Measurements from ENCODE around the gene TNFRSF6B.

TNFRSF6B gene

DNA sequence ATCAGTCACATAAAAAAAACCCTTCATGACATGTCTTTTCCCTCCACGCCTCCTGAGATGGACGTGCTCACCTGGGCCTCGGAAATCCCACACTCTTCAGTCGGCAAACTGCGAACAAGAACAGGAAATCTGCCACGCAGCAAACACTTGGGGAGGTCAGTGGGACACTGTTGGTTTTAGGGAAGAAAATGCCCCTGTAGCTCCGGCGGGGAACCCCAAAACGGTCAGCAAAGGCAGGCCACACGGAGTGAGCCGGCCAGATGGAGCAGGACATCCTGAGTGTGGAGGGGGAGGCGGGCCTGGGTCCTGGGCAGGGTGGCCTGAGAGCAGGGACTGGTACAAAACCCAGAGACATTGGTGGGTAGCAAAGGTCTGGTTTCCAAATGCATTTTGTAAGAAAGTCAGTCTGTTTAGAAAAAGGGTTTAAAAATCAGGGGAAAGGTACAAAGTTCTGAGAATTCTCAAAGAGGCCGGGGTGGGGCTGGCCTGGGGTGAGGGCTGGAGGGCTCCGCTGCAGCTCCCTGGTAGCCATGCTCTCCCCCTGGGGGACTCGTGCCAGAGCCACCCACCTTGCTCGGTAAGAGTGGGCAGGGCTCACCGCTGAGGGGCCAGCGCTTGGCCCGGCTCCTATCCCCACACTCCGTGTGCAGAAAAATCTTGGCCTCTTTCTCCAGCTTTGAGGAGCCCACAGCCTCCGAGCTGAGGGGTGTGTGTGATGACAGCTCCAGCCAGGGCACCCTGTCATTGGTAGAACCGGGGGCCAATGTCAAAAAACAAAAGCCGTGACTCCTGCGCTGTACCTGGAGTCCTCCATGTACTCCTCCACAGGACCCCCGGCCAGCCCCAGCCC, 48.3 kb downstream of the TNFRSF6B start:
- Histone ChIP-seq H4K20me1 (ENCODE audit: insufficient read depth, low read length) (peaks cover 19% of the 10 kb centered on the region), H3K79me2 (ENCODE audit: insufficient read depth, low read length) (peaks cover 8% of the 10 kb centered on the region; the same call in 1 of the 2 replicates), H3K27ac (ENCODE audit: low read length) (no peak overlapping the region), H3K36me3 (ENCODE audit: insufficient read depth, low read length) (peaks cover 28% of the 10 kb centered on the region), H3K9ac (ENCODE audit: low read depth, low read length) (no peak overlapping the region), H3K27me3 (ENCODE audit: insufficient read depth, low read length, poor library complexity) (no peaks in the 10 kb centered on the region), H3K4me1 (ENCODE audit: insufficient read depth, low read length) (peaks cover 19% of the 10 kb centered on the region), H3K9me3 (ENCODE audit: insufficient read depth, low read length, severe bottlenecking) (no peaks in the 10 kb centered on the region), H3K4me2 (ENCODE audit: insufficient read depth, low read length) (no peak overlapping the region), H2AFZ (ENCODE audit: low read depth, low read length) (no peak overlapping the region), H3K4me3 (ENCODE audit: low read depth in 1 of 2, low read length in 2 of 2) (no peak overlapping the region)
- no peak for DNase-seq
- TF ChIP-seq, protein P1, sequence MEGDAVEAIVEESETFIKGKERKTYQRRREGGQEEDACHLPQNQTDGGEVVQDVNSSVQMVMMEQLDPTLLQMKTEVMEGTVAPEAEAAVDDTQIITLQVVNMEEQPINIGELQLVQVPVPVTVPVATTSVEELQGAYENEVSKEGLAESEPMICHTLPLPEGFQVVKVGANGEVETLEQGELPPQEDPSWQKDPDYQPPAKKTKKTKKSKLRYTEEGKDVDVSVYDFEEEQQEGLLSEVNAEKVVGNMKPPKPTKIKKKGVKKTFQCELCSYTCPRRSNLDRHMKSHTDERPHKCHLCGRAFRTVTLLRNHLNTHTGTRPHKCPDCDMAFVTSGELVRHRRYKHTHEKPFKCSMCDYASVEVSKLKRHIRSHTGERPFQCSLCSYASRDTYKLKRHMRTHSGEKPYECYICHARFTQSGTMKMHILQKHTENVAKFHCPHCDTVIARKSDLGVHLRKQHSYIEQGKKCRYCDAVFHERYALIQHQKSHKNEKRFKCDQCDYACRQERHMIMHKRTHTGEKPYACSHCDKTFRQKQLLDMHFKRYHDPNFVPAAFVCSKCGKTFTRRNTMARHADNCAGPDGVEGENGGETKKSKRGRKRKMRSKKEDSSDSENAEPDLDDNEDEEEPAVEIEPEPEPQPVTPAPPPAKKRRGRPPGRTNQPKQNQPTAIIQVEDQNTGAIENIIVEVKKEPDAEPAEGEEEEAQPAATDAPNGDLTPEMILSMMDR (IDR thresholded peaks at IDR 0.05; ENCODE audit: borderline replicate concordance, extremely low read depth, low read length, poor library complexity, severe bottlenecking), result no peak
- TF ChIP-seq EZH2 (IDR thresholded peaks at IDR 0.05; ENCODE audit: borderline replicate concordance, low read depth, low read length, severe bottlenecking), result no peak
- 0 out of 3 replicates have a peak, but pooled peaks have one; percentile 1 for ATAC-seq (ENCODE audit: insufficient read depth, low read depth)

DNA sequence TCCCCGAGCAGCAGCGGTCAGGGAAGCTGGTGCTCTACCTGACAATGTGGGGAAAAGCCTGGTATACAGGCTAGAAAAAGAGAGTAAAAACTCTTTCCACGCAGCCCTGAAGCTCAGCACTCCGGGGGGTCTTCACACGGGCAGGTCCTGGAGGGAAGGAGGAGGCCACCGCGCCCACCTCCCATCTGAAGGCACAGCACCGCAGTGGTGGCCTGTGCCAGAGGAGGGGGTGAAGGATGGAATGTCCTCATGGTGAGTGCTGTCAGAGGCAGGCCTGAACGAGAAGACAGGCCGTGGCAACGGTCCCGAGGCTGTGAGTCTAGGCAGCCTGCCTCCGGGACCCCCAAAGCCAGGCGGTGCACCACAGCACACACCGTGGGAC, 49.0 kb downstream of the TNFRSF6B start:
- no peak for DNase-seq
- H3K4me2 ChIP-seq (ENCODE audit: insufficient read depth, low read length), result no peak overlapping the region
- peaks cover 7% of the 10 kb centered on the region; the same call in 1 of the 2 replicates for H3K79me2 ChIP-seq (ENCODE audit: insufficient read depth, low read length)
- H4K20me1 ChIP-seq (ENCODE audit: insufficient read depth, low read length), result peaks cover 19% of the 10 kb centered on the region
- H2AFZ ChIP-seq (ENCODE audit: low read depth, low read length), result no peak overlapping the region
- no peak overlapping the region for H3K27ac ChIP-seq (ENCODE audit: low read length)
- no peak overlapping the region for H3K9ac ChIP-seq (ENCODE audit: low read depth, low read length)
- H3K4me1 ChIP-seq (ENCODE audit: insufficient read depth, low read length), result peaks cover 20% of the 10 kb centered on the region
- no peak overlapping the region for H3K4me3 ChIP-seq (ENCODE audit: low read depth in 1 of 2, low read length in 2 of 2)
- H3K9me3 ChIP-seq (ENCODE audit: insufficient read depth, low read length, severe bottlenecking), result no peaks in the 10 kb centered on the region
- no peak for TF ChIP-seq EZH2 (IDR thresholded peaks at IDR 0.05; ENCODE audit: borderline replicate concordance, low read depth, low read length, severe bottlenecking)
- TF ChIP-seq, protein P1 (IDR thresholded peaks at IDR 0.05; ENCODE audit: borderline replicate concordance, extremely low read depth, low read length, poor library complexity, severe bottlenecking), result no peak
- 0 out of 3 replicates have a peak, but pooled peaks have one; percentile 7 for ATAC-seq (ENCODE audit: insufficient read depth, low read depth)
- no peaks in the 10 kb centered on the region for H3K27me3 ChIP-seq (ENCODE audit: insufficient read depth, low read length, poor library complexity)
- peaks cover 28% of the 10 kb centered on the region for H3K36me3 ChIP-seq (ENCODE audit: insufficient read depth, low read length)

DNA sequence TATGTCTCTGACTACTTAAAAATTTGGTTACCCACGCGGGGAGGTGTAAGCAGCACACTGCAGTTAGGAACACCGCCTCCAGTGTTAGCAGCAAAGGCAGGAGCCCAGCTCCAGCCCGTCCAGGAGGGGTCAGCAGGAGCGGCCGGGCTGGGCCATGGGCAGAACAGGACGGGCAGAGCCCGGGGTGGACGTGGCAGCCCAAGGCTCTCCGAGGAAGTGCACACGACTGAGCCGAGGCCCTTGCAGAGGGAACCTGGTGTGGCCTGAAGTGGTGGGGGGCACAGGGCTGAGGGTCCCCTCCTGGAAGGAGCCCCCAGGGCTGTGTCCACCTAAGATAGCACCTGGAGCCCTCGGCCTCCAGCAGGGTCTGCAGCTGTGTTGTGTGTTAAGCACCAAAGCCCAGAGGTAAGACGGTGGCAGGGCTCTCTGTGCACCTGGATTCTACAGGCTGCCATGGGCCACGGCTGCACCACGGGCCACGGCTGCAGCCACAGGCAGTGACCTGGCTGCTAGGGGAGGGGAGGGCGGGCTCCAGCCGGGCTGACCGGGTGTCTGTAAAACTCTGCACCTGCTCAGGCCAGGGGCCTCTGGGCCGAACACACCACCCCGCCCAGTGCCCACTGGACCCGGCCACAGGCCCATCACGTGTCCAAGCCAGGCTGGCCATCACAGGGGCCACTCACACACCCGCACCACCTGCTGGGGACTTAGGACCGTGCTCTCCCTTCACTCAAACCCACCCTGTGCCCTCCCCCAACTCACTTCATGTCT, 49.7 kb downstream of the TNFRSF6B start:
- Histone ChIP-seq H3K4me2 (ENCODE audit: insufficient read depth, low read length) (no peak overlapping the region), H3K27me3 (ENCODE audit: insufficient read depth, low read length, poor library complexity) (no peaks in the 10 kb centered on the region), H3K36me3 (ENCODE audit: insufficient read depth, low read length) (peaks cover 22% of the 10 kb centered on the region), H3K4me3 (ENCODE audit: low read depth in 1 of 2, low read length in 2 of 2) (no peak overlapping the region), H3K27ac (ENCODE audit: low read length) (no peak overlapping the region), H3K9ac (ENCODE audit: low read depth, low read length) (no peak overlapping the region), H3K79me2 (ENCODE audit: insufficient read depth, low read length) (no peaks in the 10 kb centered on the region), H2AFZ (ENCODE audit: low read depth, low read length) (no peak overlapping the region), H4K20me1 (ENCODE audit: insufficient read depth, low read length) (peaks cover 12% of the 10 kb centered on the region), H3K9me3 (ENCODE audit: insufficient read depth, low read length, severe bottlenecking) (no peaks in the 10 kb centered on the region), H3K4me1 (ENCODE audit: insufficient read depth, low read length) (peaks cover 20% of the 10 kb centered on the region)
- no peak for ATAC-seq (ENCODE audit: insufficient read depth, low read depth)
- TF ChIP-seq EZH2 (IDR thresholded peaks at IDR 0.05; ENCODE audit: borderline replicate concordance, low read depth, low read length, severe bottlenecking), result no peak
- DNase-seq, result no peak
